ENCODE data around the gene ZNF672. TPM values are rescaled to one million over a fixed set of nuclear protein-coding genes. Genes with fewer than 3 reads are reported as not detected.

The ZNF672 gene
- polyA plus RNA-seq, 1 donor (not counting 4 experiments of a cell fraction or from before 2014, with no cell fraction given): 12.6 TPM

GRCh38 chr1:248825573-248825908, 12.5 kb upstream of the ZNF672 start:
- Histone ChIP-seq H3K9me1 (ENCODE audit: control insufficient read depth, extremely low read depth, insufficient read depth, low read length) (peaks cover 2% of the 10 kb centered on the region), H3K4me3 (ENCODE audit: control insufficient read depth in 2 of 3, extremely low read depth in 1 of 3, insufficient read depth in 2 of 3, low read depth in 1 of 3, low read length in 3 of 3) (peak overlapping the region; percentile 79 to 98 (median 97)), H3K9me3 (ENCODE audit: control insufficient read depth, low read depth, low read length) (no peaks in the 10 kb centered on the region), H4K20me1 (ENCODE audit: control insufficient read depth, extremely low read depth, insufficient read depth, low read length) (no peaks in the 10 kb centered on the region), H2AFZ (ENCODE audit: control insufficient read depth, low read length) (peak overlapping the region; percentile 100), H3K9ac (ENCODE audit: control insufficient read depth, extremely low read depth, insufficient read depth, low read length) (peak overlapping the region; percentile 94), H3K27me3 (ENCODE audit: control insufficient read depth, extremely low read depth, insufficient read depth, low read length) (no peaks in the 10 kb centered on the region), H3K36me3 (ENCODE audit: control insufficient read depth in 2 of 2, extremely low read depth in 1 of 2, insufficient read depth in 2 of 2, low read length in 2 of 2) (peaks cover 8 to 13% of the 10 kb centered on the region in 2 experiments), H3K4me1 (ENCODE audit: control insufficient read depth, extremely low read depth, insufficient read depth, low read length) (peaks cover 24% of the 10 kb centered on the region), H3K4me2 (ENCODE audit: control insufficient read depth, extremely low read depth, insufficient read depth, low read depth, low read length) (peak overlapping the region; percentile 96), H3K79me2 (ENCODE audit: control insufficient read depth, insufficient read depth, low read length) (peaks cover 47% of the 10 kb centered on the region), H3K27ac (ENCODE audit: control insufficient read depth, insufficient read depth, low read length) (peak overlapping the region; percentile 95)
- FAIRE-seq (no peak), DNase-seq (ENCODE audit: low read depth, low spot score) (no peak)
- TF ChIP-seq CTCF (optimal IDR thresholded peaks at IDR 0.05 in 1 of 3, IDR thresholded peaks at IDR 0.05 in 1 of 3, conservative IDR thresholded peaks at IDR 0.05 in 1 of 3; ENCODE audit: extremely low read depth in 1 of 3, insufficient read depth in 2 of 3, low read length in 3 of 3): no peak
- TF ChIP-seq EZH2 (IDR thresholded peaks at IDR 0.05; ENCODE audit: low read length): no peak
- dilution Hi-C loops (cut with MboI; ENCODE audit: extremely low pct_ligation_motif_present, low sequenced_read_pairs): no loop called here

GRCh38 chr1:248825909-248826760, 11.9 kb upstream of the ZNF672 start, which contains the start of gene SH3BP5L:
Gene SH3BP5L, minus strand, starts transcription at chr1:248825915. Its CDS starts 980 bp downstream, at chr1:248824935.
- Histone ChIP-seq H3K4me1 (ENCODE audit: control insufficient read depth, extremely low read depth, insufficient read depth, low read length) (peaks cover 24% of the 10 kb centered on the region), H3K4me3 (ENCODE audit: control insufficient read depth in 2 of 3, extremely low read depth in 1 of 3, insufficient read depth in 2 of 3, low read depth in 1 of 3, low read length in 3 of 3) (peak within 1 kb of the TSS; percentile 79 to 98 (median 97)), H3K9ac (ENCODE audit: control insufficient read depth, extremely low read depth, insufficient read depth, low read length) (peak within 1 kb of the TSS; percentile 94), H3K4me2 (ENCODE audit: control insufficient read depth, extremely low read depth, insufficient read depth, low read depth, low read length) (peak within 1 kb of the TSS; percentile 96), H3K36me3 (ENCODE audit: control insufficient read depth in 2 of 2, extremely low read depth in 1 of 2, insufficient read depth in 2 of 2, low read length in 2 of 2) (peaks cover 8 to 10% of the 10 kb centered on the region in 2 experiments), H3K27me3 (ENCODE audit: control insufficient read depth, extremely low read depth, insufficient read depth, low read length) (no peaks in the 10 kb centered on the region), H4K20me1 (ENCODE audit: control insufficient read depth, extremely low read depth, insufficient read depth, low read length) (no peaks in the 10 kb centered on the region), H3K9me1 (ENCODE audit: control insufficient read depth, extremely low read depth, insufficient read depth, low read length) (peaks cover 2% of the 10 kb centered on the region), H3K9me3 (ENCODE audit: control insufficient read depth, low read depth, low read length) (no peaks in the 10 kb centered on the region), H3K79me2 (ENCODE audit: control insufficient read depth, insufficient read depth, low read length) (peaks cover 41% of the 10 kb centered on the region), H3K27ac (ENCODE audit: control insufficient read depth, insufficient read depth, low read length) (peak within 1 kb of the TSS; percentile 95), H2AFZ (ENCODE audit: control insufficient read depth, low read length) (peak within 1 kb of the TSS; percentile 100)
- TF ChIP-seq EZH2 (IDR thresholded peaks at IDR 0.05; ENCODE audit: low read length) (no peak), CTCF (optimal IDR thresholded peaks at IDR 0.05 in 1 of 3, IDR thresholded peaks at IDR 0.05 in 1 of 3, conservative IDR thresholded peaks at IDR 0.05 in 1 of 3; ENCODE audit: extremely low read depth in 1 of 3, insufficient read depth in 2 of 3, low read length in 3 of 3) (peak; percentile 62 to 76 (median 73))
- DNase-seq (ENCODE audit: low read depth, low spot score): peak; percentile 45
- dilution Hi-C loops (cut with MboI; ENCODE audit: extremely low pct_ligation_motif_present, low sequenced_read_pairs): no loop called here
- FAIRE-seq: no peak
